ENCODE results near the gene KCNJ6. TPM values are rescaled to one million over a fixed set of nuclear protein-coding genes. Genes with fewer than 3 reads are reported as not detected.

The KCNJ6 gene
- total and polyA plus RNA-seq, 8 donors, result 0.03 to 0.28 (median 0.17) TPM

DNA sequence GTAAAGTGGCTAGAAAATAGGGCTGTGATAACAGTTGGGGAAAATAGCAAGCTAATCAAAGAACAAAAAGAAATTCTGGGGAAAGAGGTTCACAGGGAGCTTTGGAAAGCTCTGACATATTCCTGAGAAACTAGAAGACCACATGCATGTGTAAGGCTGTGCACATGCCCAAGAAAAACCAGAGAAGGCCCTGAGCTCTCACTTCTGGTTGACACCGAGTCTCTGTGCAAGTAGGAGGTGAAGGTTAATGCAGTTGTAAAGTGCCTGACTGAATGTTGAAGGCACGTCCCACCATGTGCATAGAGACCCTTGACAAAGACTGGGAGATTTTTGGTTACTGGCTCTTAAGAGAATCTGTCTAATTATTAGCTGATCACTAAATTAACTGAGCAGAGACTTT, 288.7 kb downstream of the KCNJ6 start:
- H3K27me3 ChIP-seq, result peaks cover 0 to 3% of the 10 kb centered on the region in 2 donors
- no peaks in the 10 kb centered on the region for H3K9me3 ChIP-seq
- intact Hi-C loops (cut with DNase I), result no loop called here
- H3K27ac ChIP-seq, result no peak overlapping the region
- TF ChIP-seq, protein P1, sequence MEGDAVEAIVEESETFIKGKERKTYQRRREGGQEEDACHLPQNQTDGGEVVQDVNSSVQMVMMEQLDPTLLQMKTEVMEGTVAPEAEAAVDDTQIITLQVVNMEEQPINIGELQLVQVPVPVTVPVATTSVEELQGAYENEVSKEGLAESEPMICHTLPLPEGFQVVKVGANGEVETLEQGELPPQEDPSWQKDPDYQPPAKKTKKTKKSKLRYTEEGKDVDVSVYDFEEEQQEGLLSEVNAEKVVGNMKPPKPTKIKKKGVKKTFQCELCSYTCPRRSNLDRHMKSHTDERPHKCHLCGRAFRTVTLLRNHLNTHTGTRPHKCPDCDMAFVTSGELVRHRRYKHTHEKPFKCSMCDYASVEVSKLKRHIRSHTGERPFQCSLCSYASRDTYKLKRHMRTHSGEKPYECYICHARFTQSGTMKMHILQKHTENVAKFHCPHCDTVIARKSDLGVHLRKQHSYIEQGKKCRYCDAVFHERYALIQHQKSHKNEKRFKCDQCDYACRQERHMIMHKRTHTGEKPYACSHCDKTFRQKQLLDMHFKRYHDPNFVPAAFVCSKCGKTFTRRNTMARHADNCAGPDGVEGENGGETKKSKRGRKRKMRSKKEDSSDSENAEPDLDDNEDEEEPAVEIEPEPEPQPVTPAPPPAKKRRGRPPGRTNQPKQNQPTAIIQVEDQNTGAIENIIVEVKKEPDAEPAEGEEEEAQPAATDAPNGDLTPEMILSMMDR (IDR thresholded peaks at IDR 0.05), result no peak
- no peaks in the 10 kb centered on the region for H3K36me3 ChIP-seq
- no peak for ATAC-seq
- peaks cover 0 to 9% of the 10 kb centered on the region in 2 donors for H3K4me1 ChIP-seq
- no peak for DNase-seq
- no peak overlapping the region for H3K4me3 ChIP-seq

DNA sequence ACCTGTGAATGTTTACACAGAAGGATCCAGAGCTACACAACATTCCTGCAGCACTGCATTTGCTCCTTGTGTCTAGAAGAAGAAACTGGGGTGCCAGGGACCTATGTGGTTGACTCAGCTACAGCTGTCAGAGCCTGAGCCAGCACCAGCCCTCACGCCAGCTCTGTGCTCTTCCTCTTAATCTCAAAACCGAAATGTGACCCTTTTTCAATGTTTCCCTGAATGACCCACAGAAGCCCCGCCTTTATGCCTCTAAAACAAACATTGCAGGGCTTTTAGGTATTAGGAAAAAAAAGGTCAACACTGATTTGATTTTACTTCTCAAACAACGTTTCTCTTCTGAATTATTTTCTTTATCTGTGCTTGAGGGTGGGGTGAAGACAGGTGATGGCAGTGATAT, 289.2 kb downstream of the KCNJ6 start:
- DNase-seq, result no peak
- Histone ChIP-seq H3K4me1 (peaks cover 0 to 9% of the 10 kb centered on the region in 2 donors), H3K27ac (no peak overlapping the region), H3K9me3 (no peaks in the 10 kb centered on the region), H3K36me3 (no peaks in the 10 kb centered on the region), H3K27me3 (peaks cover 0 to 3% of the 10 kb centered on the region in 2 donors), H3K4me3 (no peak overlapping the region)
- intact Hi-C loops (cut with DNase I), result no loop called here
- ATAC-seq, result peak; percentile 42
- TF ChIP-seq, protein P1 (IDR thresholded peaks at IDR 0.05), result no peak

DNA sequence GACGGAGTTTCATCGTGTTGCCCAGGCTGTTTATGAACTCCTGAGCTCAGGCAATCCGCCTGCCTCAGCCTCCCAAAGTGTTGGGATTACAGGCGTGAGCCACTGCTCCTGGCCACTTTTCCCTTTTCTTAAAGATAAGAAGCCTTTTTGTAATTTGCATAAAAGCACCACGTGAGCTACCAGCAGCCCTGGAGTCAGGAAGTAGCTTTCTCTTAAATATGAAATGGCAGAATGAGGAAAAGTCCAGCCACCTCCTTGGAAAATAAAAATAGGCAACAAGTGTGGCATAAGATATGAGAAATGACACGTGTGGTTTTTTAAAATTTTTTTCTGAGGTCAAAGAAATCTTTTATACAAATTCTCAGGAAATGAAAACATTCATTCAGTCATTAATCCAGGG, 289.9 kb downstream of the KCNJ6 start:
- Histone ChIP-seq H3K4me1 (peaks cover 0 to 2% of the 10 kb centered on the region in 2 donors), H3K27ac (no peak overlapping the region), H3K9me3 (no peaks in the 10 kb centered on the region), H3K36me3 (no peaks in the 10 kb centered on the region), H3K4me3 (no peak overlapping the region), H3K27me3 (peaks cover 0 to 3% of the 10 kb centered on the region in 2 donors)
- ATAC-seq (no peak), DNase-seq (no peak)
- intact Hi-C loops (cut with DNase I), result no loop called here
- TF ChIP-seq, protein P1 (IDR thresholded peaks at IDR 0.05), result no peak

DNA sequence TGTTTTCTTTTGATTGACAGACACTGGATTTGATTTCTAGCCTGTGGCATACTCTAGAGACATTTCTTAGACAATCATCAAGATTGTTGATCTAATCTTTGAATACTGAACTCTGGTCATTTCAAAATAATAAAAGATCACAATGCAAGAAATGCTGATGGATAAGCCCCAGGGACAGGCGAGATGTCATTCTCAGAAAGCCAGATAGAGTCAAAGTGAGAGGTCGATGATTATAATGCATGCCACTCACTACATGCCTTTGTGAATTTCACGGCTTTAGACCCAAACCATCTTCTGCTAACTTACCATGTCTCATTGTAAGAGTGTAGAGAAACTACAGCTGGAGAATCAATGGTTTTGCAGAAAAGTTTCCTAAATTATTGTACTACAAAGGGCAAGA, 292.6 kb downstream of the KCNJ6 start:
- Histone ChIP-seq H3K4me1 (no peaks in the 10 kb centered on the region), H3K9me3 (no peaks in the 10 kb centered on the region), H3K27me3 (no peaks in the 10 kb centered on the region), H3K27ac (no peak overlapping the region), H3K36me3 (no peaks in the 10 kb centered on the region), H3K4me3 (no peak overlapping the region)
- ATAC-seq (no peak), DNase-seq (no peak)
- TF ChIP-seq, protein P1 (IDR thresholded peaks at IDR 0.05), result no peak
- intact Hi-C loops (cut with DNase I), result no loop called here

DNA sequence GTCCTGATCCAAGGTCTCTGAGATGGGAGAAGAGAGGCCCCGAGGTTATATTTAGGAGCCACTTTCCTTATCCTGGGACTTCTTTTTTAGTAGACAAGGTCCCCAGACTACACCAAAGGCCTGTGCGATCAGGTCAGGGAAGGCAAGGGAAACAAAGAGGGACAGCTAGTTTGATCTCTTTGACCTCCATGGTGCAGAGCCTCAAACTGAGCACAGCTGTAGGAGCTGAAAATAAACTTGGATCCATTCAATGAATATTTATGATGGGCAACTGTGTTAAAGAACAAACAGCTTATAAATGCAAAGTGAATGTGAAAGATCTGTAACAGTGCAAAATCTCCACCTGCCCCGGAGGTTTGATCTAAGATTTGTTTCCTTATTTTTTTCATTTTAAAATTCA, 293.1 kb downstream of the KCNJ6 start:
- intact Hi-C loops (cut with DNase I), result no loop called here
- TF ChIP-seq, protein P1 (IDR thresholded peaks at IDR 0.05), result no peak
- H3K9me3 ChIP-seq, result no peaks in the 10 kb centered on the region
- no peak overlapping the region for H3K27ac ChIP-seq
- no peaks in the 10 kb centered on the region for H3K36me3 ChIP-seq
- DNase-seq, result no peak
- no peaks in the 10 kb centered on the region for H3K27me3 ChIP-seq
- no peak for ATAC-seq
- no peak overlapping the region for H3K4me3 ChIP-seq
- no peaks in the 10 kb centered on the region for H3K4me1 ChIP-seq
